ENCODE data around the gene PMM2. TPM values are rescaled to one million over a fixed set of nuclear protein-coding genes. Genes with fewer than 3 reads are reported as not detected.

The PMM2 gene
- total RNA-seq, 1 experiment from 2014 or later: 58.4 TPM

- ATAC-seq (no peak), DNase-seq (ENCODE audit: low read depth, low spot score) (no peak)
- TF ChIP-seq CTCF (IDR thresholded peaks at IDR 0.05): no peak
- no peak for TF ChIP-seq TCF7L2 (IDR thresholded peaks at IDR 0.05; ENCODE audit: low read depth, low read length)
- TF ChIP-seq POLR2AphosphoS5 (IDR thresholded peaks at IDR 0.05; ENCODE audit: low read depth, low read length): no peak
- TF ChIP-seq REST (IDR thresholded peaks at IDR 0.05; ENCODE audit: insufficient read depth in 1 of 2, low read depth in 2 of 2, low read length in 1 of 2): no peak
- TF ChIP-seq SIN3A (IDR thresholded peaks at IDR 0.05; ENCODE audit: borderline replicate concordance, insufficient read depth, low read depth, low read length): no peak
- in situ Hi-C loops (cut with HindIII; ENCODE audit: low pct_unique_long_range_greater_than_20kb, low sequenced_read_pairs) (no loop called here), intact Hi-C loops (cut with micrococcal nuclease; ENCODE audit: unreplicated experiment) (no loop called here)
- Histone ChIP-seq H3K4me3 (ENCODE audit: low read depth in 2 of 2, low read length in 2 of 2) (no peak overlapping the region), H3K9me3 (ENCODE audit: control insufficient read depth, insufficient read depth, low read depth, low read length) (no peaks in the 10 kb centered on the region), H3K27me3 (ENCODE audit: control insufficient read depth, insufficient read depth, low read length) (no peaks in the 10 kb centered on the region), H3K36me3 (ENCODE audit: control insufficient read depth, insufficient read depth, low read length) (peaks cover 39% of the 10 kb centered on the region), H3K27ac (ENCODE audit: low read length) (no peak overlapping the region), H3K4me1 (ENCODE audit: control insufficient read depth, insufficient read depth, low read length) (no peaks in the 10 kb centered on the region)
- BruUV-seq (replicated peaks): no TSS peak
- ChIA-PET CTCF (no interaction called here), POLR2A (no interaction called here)
Observed at GRCh38 chr16:8814095-8814806, 16.6 kb downstream of the PMM2 start.

- BruUV-seq (replicated peaks): TSS peak; percentile 2
- ChIA-PET POLR2A (interaction anchor here (0.6 kb wide), 1 partner anchor 536 kb away, joined by 3 read pairs; no protein-coding TSS in a partner anchor), CTCF (no interaction called here)
Observed at GRCh38 chr16:8816967-8817655, 19.5 kb downstream of the PMM2 start.

More at GRCh38 chr16:8816967-8817655, 19.5 kb downstream of the PMM2 start:
- Histone ChIP-seq H3K4me1 (ENCODE audit: control insufficient read depth, insufficient read depth, low read length) (no peaks in the 10 kb centered on the region), H3K9me3 (ENCODE audit: control insufficient read depth, insufficient read depth, low read depth, low read length) (no peaks in the 10 kb centered on the region), H3K36me3 (ENCODE audit: control insufficient read depth, insufficient read depth, low read length) (peaks cover 22% of the 10 kb centered on the region), H3K27ac (ENCODE audit: low read length) (no peak overlapping the region), H3K4me3 (ENCODE audit: low read depth in 2 of 2, low read length in 2 of 2) (no peak overlapping the region), H3K27me3 (ENCODE audit: control insufficient read depth, insufficient read depth, low read length) (no peaks in the 10 kb centered on the region)
- 0 out of 2 replicates have a peak, but pooled peaks have one; percentile 46 for ATAC-seq
- no peak for DNase-seq (ENCODE audit: low read depth, low spot score)
- intact Hi-C loops (cut with micrococcal nuclease; ENCODE audit: unreplicated experiment): no loop called here
- no peak for TF ChIP-seq TCF7L2 (IDR thresholded peaks at IDR 0.05; ENCODE audit: low read depth, low read length)
- TF ChIP-seq REST (IDR thresholded peaks at IDR 0.05; ENCODE audit: insufficient read depth in 1 of 2, low read depth in 2 of 2, low read length in 1 of 2): no peak
- TF ChIP-seq CTCF (IDR thresholded peaks at IDR 0.05): no peak
- peak; percentile 30; the same call in 1 of the 2 replicates for TF ChIP-seq POLR2AphosphoS5 (IDR thresholded peaks at IDR 0.05; ENCODE audit: low read depth, low read length)
- in situ Hi-C loops (cut with HindIII; ENCODE audit: low pct_unique_long_range_greater_than_20kb, low sequenced_read_pairs): no loop called here
